Subcutaneous adipose tissue (tissue), 4 donors: Measurements from ENCODE around the gene HLCS. TPM values are rescaled to one million over a fixed set of nuclear protein-coding genes. Genes with fewer than 3 reads are reported as not detected.

ENCODE experiments used
- total RNA-seq, 4 donors: library from RNA; depleted of rRNA; stranded (reverse); fragments of >200 nt; gene quantifications; one replicate each; pipeline ENCODE4 v1.1.0, GENCODE V29; 2016
- TF ChIP-seq, protein P1 (sequence below): fragments of 450-650 bp; IDR thresholded peaks from one replicate; pipeline ENCODE4 v1.5.1; 2016; ENCODE audit warnings: low read depth, mild to moderate bottlenecking, control low read depth, antibody characterized with exemption, moderate library complexity

HLCS gene
- total RNA-seq, 4 donors from 2014 or later, result 14.6 to 30.3 (median 23.7) TPM

DNA sequence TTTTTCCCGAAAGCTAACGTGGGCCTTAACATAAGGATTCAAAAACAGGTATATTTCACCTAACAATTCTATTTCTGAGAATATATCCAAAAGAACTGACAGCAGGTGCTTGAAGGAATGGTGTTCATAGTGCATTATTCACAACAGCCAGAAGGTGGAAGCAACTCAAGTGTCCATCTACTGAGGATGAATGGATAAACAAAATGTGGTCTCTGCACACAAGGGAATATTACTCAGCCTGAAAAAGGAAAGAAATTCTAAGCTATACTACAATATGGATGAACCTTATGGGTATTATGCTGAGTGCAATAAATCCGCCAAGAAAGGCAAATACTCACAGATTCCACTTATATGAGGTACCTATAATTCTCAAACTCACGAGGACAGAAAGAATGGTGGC, 33.9 kb upstream of the HLCS start:
- TF ChIP-seq, protein P1, sequence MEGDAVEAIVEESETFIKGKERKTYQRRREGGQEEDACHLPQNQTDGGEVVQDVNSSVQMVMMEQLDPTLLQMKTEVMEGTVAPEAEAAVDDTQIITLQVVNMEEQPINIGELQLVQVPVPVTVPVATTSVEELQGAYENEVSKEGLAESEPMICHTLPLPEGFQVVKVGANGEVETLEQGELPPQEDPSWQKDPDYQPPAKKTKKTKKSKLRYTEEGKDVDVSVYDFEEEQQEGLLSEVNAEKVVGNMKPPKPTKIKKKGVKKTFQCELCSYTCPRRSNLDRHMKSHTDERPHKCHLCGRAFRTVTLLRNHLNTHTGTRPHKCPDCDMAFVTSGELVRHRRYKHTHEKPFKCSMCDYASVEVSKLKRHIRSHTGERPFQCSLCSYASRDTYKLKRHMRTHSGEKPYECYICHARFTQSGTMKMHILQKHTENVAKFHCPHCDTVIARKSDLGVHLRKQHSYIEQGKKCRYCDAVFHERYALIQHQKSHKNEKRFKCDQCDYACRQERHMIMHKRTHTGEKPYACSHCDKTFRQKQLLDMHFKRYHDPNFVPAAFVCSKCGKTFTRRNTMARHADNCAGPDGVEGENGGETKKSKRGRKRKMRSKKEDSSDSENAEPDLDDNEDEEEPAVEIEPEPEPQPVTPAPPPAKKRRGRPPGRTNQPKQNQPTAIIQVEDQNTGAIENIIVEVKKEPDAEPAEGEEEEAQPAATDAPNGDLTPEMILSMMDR, result no peak

DNA sequence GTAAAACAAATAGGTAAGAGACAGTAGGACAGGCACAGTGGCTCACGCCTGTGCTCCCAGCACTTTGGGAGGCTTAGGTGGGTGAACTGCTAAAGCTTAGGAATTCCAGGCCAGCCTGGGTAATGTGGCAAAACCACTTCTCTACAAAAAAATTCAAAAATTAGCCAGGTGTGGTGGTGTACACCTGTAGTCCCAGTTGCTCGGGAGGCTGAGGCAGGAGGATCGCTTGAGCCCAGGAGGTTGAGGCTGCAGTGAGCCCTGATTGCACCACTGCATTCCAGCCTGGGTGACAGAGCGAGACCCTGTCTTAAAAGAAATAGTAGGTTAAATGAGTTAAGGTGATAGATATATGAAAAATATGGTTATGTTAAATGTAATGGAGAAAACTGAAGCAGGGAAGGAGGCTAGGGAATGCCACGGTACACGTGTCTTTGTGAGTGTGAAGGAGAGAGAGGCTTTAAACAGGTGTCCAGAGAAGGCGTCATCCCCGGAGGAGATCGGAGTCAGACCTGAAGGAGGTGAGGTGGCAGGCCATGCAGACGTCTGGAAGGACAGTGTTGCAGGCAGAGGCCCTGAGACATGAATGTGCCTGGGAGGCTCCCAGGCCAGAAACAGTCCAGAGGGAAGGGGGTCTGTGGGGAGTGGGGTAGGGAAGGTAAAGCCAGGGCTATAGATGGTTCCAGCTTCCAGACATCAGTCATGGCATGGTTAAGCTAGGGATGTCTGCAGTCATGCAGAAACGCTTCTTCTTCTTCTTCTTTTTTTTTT, 32.8 kb upstream of the HLCS start:
- TF ChIP-seq, protein P1, result no peak

DNA sequence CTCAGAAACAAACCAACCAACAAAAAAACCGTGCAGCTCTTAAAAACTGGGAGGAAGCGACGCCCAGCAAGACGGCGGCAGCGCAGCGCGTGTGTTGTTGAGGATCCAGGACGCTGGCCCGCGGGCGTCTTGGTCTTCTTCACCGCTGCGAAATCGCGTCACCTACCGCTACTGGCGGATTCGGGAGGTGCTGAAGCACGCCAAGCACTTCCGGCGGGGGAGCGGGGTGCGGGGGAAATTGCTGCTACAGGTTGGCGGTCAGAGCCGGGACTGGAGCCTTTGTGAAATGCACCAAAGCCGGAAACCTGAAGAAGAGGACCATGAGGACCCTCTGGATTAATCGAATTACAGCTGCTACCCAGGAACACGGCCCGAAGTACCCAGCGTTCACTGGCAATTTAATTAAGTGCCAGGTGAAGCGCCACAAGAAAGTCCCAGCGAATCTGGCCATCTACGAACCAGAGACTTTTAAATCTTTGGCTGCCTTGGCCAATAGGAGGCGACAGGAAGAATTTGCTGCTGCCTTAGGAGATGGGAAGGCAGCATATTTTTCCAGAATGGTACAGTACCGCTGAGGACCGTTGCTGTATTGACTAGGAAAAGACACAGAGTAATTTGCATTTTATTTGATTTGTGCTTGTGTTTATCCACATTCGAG, 28.2 kb upstream of the HLCS start:
- TF ChIP-seq, protein P1, result no peak

DNA sequence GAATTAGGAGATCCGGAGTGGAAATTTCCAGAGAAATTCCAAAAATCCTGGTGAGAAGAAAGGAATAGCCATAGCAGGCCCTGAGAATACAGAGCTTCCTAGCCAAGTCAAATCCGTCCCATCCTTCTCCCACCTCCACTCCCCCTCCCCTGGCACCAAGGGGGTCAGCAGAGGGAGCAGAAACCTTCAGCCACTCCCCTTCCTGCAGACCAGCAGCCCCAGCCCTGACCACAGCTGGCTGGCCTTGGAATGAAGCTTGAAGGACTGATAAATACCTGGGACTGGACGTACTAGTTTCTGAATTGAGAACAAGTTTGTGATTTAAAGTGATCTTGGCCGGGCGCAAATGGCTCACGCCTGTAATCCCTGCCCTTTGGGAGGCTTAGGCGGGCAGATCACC, 26.2 kb upstream of the HLCS start:
- TF ChIP-seq, protein P1, result no peak

DNA sequence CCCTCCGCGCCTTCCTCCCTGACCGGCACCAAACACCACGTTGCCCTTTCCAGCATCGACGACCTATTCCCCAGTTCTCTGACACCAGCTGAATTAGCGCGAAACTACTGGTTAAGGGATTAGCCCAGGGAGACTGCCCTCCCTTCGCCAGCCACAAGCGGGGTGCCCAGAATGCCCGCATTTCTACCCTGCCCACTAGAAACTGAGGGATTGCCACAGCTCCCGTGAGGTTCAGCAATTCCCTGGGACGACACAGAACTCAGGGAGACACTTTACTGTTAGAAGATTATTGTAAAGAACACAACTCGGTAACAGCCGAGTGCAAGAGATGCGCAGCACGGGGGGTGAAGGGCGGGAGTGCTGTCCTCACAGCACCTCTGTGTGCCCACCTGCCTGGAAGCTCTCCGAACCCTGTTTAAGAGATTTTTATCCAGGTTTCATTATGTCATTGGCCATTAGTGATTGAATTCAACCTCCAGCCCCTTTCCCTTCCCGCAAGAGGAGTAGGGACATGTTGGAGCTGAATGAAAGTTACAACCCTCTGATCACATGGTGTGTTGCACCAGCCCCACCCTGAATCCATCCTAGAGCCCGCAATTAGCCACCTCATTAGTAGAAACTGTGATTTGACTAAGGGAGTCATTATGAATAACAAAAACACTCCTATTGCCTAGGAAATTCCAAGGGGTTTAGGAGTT, 24.2 kb upstream of the HLCS start:
- TF ChIP-seq, protein P1, result no peak

DNA sequence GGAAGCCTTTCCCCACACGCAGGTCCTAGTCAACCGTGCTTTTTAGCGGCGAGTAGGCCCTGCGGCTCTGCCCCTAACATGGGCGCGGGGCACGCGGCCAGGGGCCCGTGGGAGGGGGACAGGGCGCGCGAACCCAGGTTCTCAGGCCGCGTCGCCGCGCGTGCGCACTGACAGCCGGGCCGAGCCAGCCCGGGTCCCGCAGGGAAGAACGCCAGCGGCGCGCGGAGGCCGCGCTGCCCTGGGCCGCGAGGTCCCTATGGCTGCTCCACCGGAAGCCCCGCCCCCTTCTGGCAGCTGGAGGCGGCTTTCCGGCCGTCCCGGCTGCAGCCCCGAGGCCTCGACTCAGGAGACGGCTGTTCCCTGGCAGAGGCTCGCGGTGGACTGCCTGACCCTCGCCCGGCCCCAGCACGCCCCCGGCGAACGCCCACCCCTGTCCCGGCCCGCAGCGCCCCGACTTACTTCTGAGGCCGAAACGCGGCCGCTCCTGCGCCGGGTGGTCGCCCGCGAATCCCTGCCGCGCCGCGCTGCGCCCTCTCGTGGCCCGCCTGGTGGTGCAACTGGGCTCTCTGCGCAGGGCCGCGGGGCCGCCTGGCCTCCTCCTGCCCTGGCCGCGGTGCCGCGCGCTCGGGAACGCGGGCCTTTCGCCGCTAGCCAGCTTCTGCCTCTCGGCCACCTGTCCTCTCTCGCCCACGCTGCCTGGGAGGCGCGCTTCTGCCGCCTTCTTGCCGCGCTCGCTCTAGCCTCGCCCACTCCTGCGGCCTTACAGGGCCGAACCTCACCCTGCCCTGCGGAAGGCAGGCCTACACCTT, 23.4 kb upstream of the HLCS start:
- TF ChIP-seq, protein P1, result no peak

DNA sequence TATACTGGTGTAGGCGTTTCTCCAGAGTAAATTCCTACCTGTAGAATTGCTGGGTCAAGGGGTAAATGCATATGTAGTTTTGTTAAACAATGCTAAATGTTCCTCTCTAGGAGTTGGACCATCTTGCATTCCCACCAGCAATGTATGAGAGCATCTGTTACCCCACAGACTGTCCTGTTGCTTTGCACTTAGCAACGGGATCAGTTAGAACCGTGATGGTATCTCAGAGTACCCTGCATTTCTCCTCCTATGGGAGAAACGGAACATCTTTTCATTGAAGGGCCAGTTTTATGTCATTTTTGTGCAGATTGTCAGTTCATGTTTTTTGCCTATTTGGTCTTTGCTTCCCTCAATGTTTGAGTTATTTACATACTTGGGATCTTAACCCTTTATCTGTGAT, 22.1 kb upstream of the HLCS start:
- TF ChIP-seq, protein P1, result no peak
